NB4 (cell line): ENCODE results near the gene QRSL1.

Experiments
- DNase-seq: peaks from one replicate; pipeline ENCODE4 v3.0.0; 2010; ENCODE audit warnings: low read depth
- H3K4me3 ChIP-seq: one replicate; pipeline ENCODE4 v1.5.1; 2011; ENCODE audit warnings: mild to moderate bottlenecking, low read depth, low read length, moderate library complexity
- MYC ChIP-seq: IDR thresholded peaks from 2 replicates; pipeline ENCODE4 v1.6.1; 2011; ENCODE audit warnings: low read depth, low read length
- POLR2A ChIP-seq: IDR thresholded peaks from 2 replicates; pipeline ENCODE4 v1.6.1; 2011; ENCODE audit warnings: mild to moderate bottlenecking; ENCODE audit not compliant: insufficient read length; ENCODE audit errors: extremely low read depth
- TF ChIP-seq, protein P1 (sequence below): IDR thresholded peaks from 2 replicates; pipeline ENCODE4 v1.6.1; 2011; ENCODE audit warnings: low read depth, low read length
- TF ChIP-seq, protein P2 (sequence below): IDR thresholded peaks from one replicate; pipeline ENCODE4 v1.5.1; 2012; ENCODE audit warnings: low read depth, low read length

Gene QRSL1

DNA sequence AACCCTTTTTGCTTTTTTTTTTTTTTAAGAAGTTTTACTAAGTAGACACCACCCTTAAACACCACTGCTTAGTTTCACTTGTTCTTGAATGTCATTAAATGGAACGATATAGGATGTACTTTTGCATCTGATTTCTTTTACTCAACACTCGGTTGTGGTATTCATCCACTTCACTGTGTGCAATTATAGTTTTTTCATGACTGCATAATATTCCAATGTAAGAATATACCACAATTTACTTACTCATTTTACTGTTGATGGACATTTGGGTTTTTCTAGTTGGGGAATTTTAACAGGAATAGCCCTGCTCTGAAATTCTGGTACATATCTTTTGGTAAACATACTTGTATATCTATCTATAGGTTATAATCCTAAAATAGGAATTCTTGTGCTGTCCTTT, 29.9 kb upstream of the QRSL1 start:
- no peak for DNase-seq
- TF ChIP-seq, protein P1, sequence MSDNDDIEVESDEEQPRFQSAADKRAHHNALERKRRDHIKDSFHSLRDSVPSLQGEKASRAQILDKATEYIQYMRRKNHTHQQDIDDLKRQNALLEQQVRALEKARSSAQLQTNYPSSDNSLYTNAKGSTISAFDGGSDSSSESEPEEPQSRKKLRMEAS = no peak
- TF ChIP-seq POLR2A (no peak), MYC (no peak)
- TF ChIP-seq, protein P2, sequence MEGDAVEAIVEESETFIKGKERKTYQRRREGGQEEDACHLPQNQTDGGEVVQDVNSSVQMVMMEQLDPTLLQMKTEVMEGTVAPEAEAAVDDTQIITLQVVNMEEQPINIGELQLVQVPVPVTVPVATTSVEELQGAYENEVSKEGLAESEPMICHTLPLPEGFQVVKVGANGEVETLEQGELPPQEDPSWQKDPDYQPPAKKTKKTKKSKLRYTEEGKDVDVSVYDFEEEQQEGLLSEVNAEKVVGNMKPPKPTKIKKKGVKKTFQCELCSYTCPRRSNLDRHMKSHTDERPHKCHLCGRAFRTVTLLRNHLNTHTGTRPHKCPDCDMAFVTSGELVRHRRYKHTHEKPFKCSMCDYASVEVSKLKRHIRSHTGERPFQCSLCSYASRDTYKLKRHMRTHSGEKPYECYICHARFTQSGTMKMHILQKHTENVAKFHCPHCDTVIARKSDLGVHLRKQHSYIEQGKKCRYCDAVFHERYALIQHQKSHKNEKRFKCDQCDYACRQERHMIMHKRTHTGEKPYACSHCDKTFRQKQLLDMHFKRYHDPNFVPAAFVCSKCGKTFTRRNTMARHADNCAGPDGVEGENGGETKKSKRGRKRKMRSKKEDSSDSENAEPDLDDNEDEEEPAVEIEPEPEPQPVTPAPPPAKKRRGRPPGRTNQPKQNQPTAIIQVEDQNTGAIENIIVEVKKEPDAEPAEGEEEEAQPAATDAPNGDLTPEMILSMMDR = no peak

DNA sequence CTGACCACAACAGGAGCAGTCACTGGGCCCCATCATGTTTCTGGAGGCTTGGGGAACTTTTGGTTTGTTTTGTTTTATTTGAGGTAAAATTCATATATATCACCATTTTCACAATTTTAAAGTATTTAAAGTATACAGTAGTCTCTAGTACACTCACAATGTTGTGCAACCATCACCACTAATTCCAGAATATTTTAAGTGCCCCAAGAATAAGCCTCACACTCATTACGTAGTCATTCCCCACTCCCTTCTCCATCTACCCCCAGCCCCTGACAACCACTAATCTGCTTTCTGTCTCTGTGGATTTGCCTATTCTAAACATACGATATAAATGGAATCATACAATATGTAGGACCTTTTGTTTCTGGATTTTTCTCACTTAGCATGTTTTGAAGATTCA, 29.0 kb upstream of the QRSL1 start:
- DNase-seq = no peak
- no peak for TF ChIP-seq POLR2A
- TF ChIP-seq, protein P2 = no peak
- TF ChIP-seq, protein P1 = no peak
- TF ChIP-seq MYC = no peak
- no peak overlapping the region for H3K4me3 ChIP-seq

More for the DNA sequence above, 29.9 kb upstream of the QRSL1 start:
- no peak overlapping the region for H3K4me3 ChIP-seq

DNA sequence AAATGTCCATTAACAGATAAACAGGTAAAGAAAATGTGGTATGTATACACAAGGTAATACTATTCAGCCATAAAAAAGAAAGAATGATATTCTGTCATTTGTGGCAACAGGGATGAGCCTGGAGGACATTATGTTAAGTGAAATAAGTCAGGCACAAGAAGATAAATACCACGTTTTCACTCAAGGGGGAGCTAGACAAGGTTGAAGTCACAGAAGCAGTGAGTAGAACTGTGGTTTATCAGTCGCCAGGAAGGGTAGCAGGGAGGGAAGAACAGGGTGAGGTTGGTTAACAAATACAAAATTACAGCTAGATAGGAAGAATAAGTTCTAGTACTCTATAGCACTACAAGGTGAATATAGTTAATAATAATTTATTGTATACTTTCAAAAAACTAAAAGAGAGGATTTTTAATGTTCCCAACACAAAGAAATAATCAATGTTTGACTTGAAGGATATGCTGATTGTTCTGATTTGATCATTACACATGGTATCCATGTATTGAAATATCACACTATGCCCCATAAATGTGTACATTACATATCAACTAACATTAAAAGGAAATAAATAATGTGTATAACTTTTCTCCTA, 21.2 kb upstream of the QRSL1 start:
- TF ChIP-seq, protein P2 = peak; percentile 77
- TF ChIP-seq, protein P1 = peak; percentile 60; the same call in 1 of the 2 replicates
- no peak for TF ChIP-seq POLR2A

DNA sequence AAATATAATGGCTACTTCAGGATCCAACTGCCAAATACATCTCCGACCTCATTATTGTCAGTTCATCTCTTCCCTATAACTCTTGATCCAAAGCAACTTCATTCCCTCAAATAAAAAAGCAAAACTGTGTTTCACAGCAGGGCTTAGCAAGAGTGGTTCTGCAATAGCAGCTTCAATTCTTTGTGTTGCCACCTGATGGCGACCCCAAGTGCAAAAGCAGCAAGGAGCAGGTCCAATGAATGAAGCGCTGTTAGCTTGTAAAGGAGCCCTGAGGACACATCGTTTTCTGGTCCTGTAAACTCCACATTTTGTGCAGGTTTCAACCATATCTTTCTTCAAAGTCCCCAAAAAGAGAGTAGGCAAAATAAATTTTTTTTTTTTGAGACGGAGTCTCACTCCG, 19.7 kb upstream of the QRSL1 start:
- no peak overlapping the region for H3K4me3 ChIP-seq
- DNase-seq = peak; percentile 60
- TF ChIP-seq MYC = no peak
- TF ChIP-seq, protein P2 = peak; percentile 55

More for the DNA sequence above, 21.2 kb upstream of the QRSL1 start:
- no peak overlapping the region for H3K4me3 ChIP-seq
- peak; percentile 80 for DNase-seq

DNA sequence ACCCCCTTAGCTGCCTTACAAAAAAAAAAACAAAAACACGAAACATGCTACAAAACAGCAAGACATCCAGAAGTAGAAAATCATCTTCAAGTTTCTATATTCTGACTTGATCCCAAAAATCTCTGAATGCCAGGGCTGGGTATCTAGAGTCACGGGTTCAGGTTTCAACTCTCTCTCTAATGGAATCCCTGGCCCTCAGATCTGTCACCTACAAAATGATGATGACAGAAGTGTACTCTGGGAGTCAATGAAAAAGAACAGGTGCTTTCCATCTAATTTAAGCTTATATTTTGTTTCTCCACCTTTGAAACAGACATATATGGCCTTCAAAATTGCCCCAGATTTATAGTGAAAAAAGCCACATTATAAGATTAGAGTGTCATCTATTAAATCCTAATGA, 18.3 kb upstream of the QRSL1 start:
- DNase-seq = no peak
- no peak overlapping the region for H3K4me3 ChIP-seq
- TF ChIP-seq MYC = no peak
- TF ChIP-seq, protein P2 = no peak

DNA sequence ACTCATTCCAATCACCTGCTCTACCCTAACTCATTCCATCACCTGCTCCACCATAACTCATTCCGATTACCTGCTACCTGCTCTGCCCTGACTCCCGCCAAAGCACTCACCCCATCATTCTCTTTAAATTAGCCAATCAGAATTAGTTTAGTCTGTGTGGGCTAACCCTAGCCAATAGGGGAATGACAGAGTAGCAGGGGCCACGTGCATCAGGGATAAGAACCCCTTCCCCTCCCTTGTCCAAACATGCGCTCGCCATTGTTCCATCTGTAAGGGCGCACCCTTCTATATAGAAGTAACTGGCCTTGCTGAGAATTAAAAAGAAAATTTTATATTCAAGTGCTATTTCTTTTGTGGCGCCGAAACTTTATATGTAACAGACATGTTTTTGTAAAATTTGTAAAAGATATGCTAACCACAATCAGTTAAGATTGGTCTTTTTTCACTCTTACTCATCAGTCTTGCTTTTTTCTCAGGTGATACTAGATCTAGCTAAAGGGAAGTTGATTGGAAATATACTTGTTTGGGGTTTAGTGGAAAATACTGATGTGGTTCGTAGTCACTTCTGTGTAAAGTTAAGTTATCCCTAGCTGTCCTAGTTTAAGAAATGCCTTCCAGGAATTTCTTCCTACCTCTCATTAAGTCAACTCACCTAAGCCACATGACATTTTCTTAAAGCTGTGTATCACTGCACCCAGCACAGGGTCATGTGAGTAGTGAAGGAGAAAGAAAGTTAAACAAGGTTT, 16.5 kb upstream of the QRSL1 start:
- H3K4me3 ChIP-seq = no peak overlapping the region
- TF ChIP-seq MYC (no peak), POLR2A (no peak)
- TF ChIP-seq, protein P2 = no peak
- TF ChIP-seq, protein P1 = no peak
- DNase-seq = no peak
